Stimulated activated naive CD8-positive, alpha-beta T cell treated with anti-CD3 and anti-CD28 coated beads, Interleukin-15, amount 100 ng/mL, for 72 hours (primary cell): Measurements from ENCODE around the gene APPBP2.
"Not testable (repeated sequence)": the region's sequence is repeated elsewhere in the genome, so short reads cannot be mapped to it uniquely, and the experiment has no call there.

ENCODE experiments used
- ATAC-seq: fragments of 150-1000 bp; cut with Tn5 transposase; 2 replicates; pipeline ENCODE4 v1.10.0; 2021; ENCODE audit warnings: mild to moderate bottlenecking, moderate library complexity
- DNase-seq, 2 donors: peaks; one replicate each; pipeline ENCODE4 v3.0.0; 2021 to 2022
- H3K27ac Mint-ChIP-seq, 2 donors: one replicate each; pipeline ENCODE4 v1.8.0; 2022; ENCODE audit warnings: mild to moderate bottlenecking in 2 of 2, mixed read lengths in 2 of 2, moderate library complexity in 2 of 2
- H3K27me3 Mint-ChIP-seq: one replicate; pipeline ENCODE4 v1.8.0; 2022; ENCODE audit warnings: mixed read lengths
- H3K4me1 Mint-ChIP-seq: one replicate; pipeline ENCODE4 v1.8.0; 2022; ENCODE audit warnings: mild to moderate bottlenecking, mixed read lengths
- H3K4me3 Mint-ChIP-seq, 2 donors: one replicate each; pipeline ENCODE4 v1.8.0; 2022; ENCODE audit warnings: mild to moderate bottlenecking in 2 of 2, mixed read lengths in 2 of 2, moderate library complexity in 1 of 2
- H3K9me3 Mint-ChIP-seq, 2 donors: one replicate each; pipeline ENCODE4 v1.8.0; 2022; ENCODE audit warnings: mixed read lengths in 2 of 2

APPBP2 gene

GRCh38 chr17:60436676-60437075, 89.4 kb downstream of the APPBP2 start:
- Mint-ChIP-seq H3K4me1 (no peaks in the 10 kb centered on the region), H3K4me3 (no peak overlapping the region), H3K27me3 (peaks cover 22% of the 10 kb centered on the region), H3K27ac (no peak overlapping the region), H3K9me3 (peaks cover 5 to 7% of the 10 kb centered on the region in 2 donors)
- DNase-seq = no peak
- no peak for ATAC-seq

DNA sequence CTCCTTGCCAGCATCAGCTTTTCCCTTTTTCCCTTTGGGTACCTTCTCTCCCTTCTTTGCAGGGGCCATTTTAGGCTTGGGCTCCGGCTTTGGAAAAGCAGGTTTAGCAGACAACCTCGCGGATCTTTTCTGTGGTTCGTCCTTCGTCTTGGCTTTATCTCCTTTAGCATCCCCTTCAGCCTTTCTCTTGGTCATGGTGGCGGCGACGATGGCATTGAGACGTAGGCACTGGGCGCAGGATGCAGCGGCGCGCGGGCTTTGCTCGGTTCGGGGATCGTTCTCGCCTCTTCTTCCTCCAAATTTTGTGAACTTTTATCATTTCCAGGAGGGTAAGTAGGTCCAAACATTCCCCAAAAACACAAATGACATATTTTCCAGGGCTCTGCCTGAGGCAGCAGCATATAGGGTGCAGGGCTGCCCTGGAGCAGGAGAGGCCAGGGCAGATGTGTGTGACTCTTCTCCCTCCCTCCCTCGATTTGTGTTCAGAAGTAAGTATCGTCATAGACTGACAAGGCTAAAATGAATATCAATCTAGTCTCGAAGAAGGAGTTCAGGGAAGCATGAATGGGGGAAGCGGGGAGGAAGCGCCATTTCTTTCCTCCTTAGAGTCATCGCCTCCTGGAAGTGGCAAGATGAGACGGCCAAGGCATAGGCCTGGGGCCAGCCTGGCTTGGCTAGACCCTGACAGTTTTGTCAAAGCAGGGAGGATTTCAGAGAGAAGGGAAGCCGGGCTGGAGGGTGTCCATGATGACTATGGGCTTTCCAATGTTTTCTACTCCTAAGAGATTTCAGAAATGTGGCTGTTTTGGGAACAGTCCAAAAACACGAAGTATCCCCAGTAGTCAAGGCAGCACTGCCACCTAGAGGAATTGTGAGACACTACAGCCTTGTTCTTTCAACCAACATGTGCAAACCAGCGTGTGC, 90.5 kb downstream of the APPBP2 start:
- peaks cover 29% of the 10 kb centered on the region for H3K27me3 Mint-ChIP-seq
- H3K27ac Mint-ChIP-seq = peak overlapping the region in 1 of 2 donors; percentile 78
- peaks cover 5 to 7% of the 10 kb centered on the region in 2 donors for H3K9me3 Mint-ChIP-seq
- H3K4me1 Mint-ChIP-seq = no peaks in the 10 kb centered on the region
- H3K4me3 Mint-ChIP-seq = no peak overlapping the region
- ATAC-seq = peak; percentile 65
- DNase-seq = peak; percentile 48 to 55

GRCh38 chr17:60433021-60433997, 92.7 kb downstream of the APPBP2 start:
- not testable (repeated sequence) for H3K9me3 Mint-ChIP-seq, H3K4me3 Mint-ChIP-seq, H3K27ac Mint-ChIP-seq, ATAC-seq, DNase-seq, H3K4me1 Mint-ChIP-seq
- H3K27me3 Mint-ChIP-seq = peaks cover 29% of the 10 kb centered on the region

DNA sequence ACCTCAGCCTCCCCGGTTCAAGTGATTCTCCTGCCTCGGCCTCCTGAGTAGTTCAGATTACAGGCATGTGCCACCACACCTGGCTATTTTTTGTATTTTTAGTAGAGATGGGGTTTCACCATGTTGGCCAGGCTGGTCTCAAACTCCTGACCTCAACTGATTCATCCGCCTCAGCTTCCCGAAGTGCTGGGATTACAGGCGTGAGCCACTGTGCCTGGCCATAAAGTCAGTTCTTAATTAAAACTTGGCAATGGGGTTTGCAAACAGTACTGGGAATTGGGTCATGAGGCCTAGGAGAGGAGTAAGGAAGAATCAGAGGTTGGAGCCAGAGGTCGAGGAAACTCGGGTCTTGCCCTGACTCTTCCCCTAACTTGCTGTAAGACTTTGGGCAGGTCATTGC, 95.5 kb downstream of the APPBP2 start:
- not testable (repeated sequence) for DNase-seq, H3K4me1 Mint-ChIP-seq, ATAC-seq, H3K9me3 Mint-ChIP-seq, H3K4me3 Mint-ChIP-seq, H3K27ac Mint-ChIP-seq
- peaks cover 21% of the 10 kb centered on the region for H3K27me3 Mint-ChIP-seq

GRCh38 chr17:60428491-60428890, 97.6 kb downstream of the APPBP2 start:
- not testable (repeated sequence) for H3K4me3 Mint-ChIP-seq, DNase-seq

GRCh38 chr17:60426596-60426995, 99.4 kb downstream of the APPBP2 start:
- Mint-ChIP-seq H3K4me1 (peaks cover 6% of the 10 kb centered on the region), H3K4me3 (no peak overlapping the region), H3K9me3 (no peaks in the 10 kb centered on the region), H3K27ac (no peak overlapping the region), H3K27me3 (peaks cover 7% of the 10 kb centered on the region)
- ATAC-seq = no peak
- no peak for DNase-seq

More at GRCh38 chr17:60428491-60428890, 97.6 kb downstream of the APPBP2 start:
- not testable (repeated sequence) for H3K9me3 Mint-ChIP-seq, H3K27ac Mint-ChIP-seq, H3K4me1 Mint-ChIP-seq, ATAC-seq
- H3K27me3 Mint-ChIP-seq = peaks cover 16% of the 10 kb centered on the region

GRCh38 chr17:60425626-60426025, 100.4 kb downstream of the APPBP2 start:
- peaks cover 12% of the 10 kb centered on the region for H3K4me1 Mint-ChIP-seq
- no peak overlapping the region for H3K27ac Mint-ChIP-seq
- H3K9me3 Mint-ChIP-seq = no peaks in the 10 kb centered on the region
- no peak for ATAC-seq
- no peak for DNase-seq
- no peaks in the 10 kb centered on the region for H3K27me3 Mint-ChIP-seq
- no peak overlapping the region for H3K4me3 Mint-ChIP-seq

DNA sequence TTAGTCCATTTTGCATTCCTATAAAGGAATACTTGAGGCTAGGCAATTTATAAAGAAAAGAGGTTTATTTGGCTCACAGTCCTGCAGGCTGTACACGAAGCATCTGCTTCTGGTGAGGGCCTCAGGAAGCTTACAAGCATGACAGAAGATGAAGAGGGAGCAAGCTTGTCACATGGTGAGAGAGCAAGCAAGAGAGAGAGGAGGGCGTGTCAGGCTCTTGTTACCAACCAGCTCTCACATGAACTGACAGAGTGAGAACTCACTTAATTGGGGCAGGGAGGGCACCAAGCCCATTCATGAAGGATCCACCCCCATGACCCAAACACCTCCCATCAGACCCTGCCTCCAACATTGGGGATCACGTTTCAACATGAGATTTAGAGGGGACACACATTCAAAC, 102.2 kb downstream of the APPBP2 start:
- Mint-ChIP-seq H3K27me3 (no peaks in the 10 kb centered on the region), H3K27ac (no peak overlapping the region), H3K4me1 (peaks cover 12% of the 10 kb centered on the region), H3K4me3 (no peak overlapping the region), H3K9me3 (no peaks in the 10 kb centered on the region)
- no peak for DNase-seq
- no peak for ATAC-seq

DNA sequence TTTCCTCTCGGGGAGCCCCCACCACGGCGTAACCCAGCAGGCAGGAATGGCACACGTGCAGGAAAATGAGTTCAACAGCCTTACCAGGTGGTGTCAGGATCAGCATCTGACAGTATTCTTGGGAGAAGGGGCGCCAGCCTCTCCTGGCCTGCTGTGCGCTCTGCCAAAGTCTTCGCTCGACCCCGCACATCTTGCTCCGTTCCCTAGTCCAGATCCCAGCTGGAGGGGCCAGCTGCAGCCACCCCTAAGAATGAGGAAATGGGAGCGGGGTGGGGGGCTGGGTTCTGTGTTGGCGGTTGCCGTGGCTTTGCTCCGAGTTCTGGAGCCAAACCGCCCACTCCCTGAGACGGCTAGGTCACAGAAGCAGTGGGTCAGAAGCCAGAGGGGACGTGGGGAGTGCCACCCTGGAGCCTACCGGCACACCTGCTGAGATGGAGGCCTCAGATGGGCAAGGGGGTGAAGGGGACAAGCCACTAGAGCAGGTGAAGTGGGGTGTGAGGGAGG, 103.8 kb downstream of the APPBP2 start, which contains the start of gene CHCT1:
Gene CHCT1 (plus strand): TSS at position 328 of the 504 bp plus-strand sequence. CDS start 104 bp downstream, at position 432.
- Mint-ChIP-seq H3K4me1 (peaks cover 12% of the 10 kb centered on the region), H3K27ac (peak within 1 kb of the TSS; percentile 97), H3K4me3 (peak within 1 kb of the TSS; percentile 82 to 92), H3K27me3 (no peaks in the 10 kb centered on the region), H3K9me3 (no peaks in the 10 kb centered on the region)
- ATAC-seq = no peak
- DNase-seq = no peak

- peak; percentile 80 to 87 for DNase-seq
- Mint-ChIP-seq H3K4me3 (peak overlapping the region; percentile 82 to 92), H3K9me3 (no peaks in the 10 kb centered on the region), H3K27me3 (no peaks in the 10 kb centered on the region), H3K27ac (peak overlapping the region; percentile 97), H3K4me1 (peaks cover 12% of the 10 kb centered on the region)
- ATAC-seq = peak; percentile 98
Measured at GRCh38 chr17:60421273-60422161, 104.5 kb downstream of the APPBP2 start.

DNA sequence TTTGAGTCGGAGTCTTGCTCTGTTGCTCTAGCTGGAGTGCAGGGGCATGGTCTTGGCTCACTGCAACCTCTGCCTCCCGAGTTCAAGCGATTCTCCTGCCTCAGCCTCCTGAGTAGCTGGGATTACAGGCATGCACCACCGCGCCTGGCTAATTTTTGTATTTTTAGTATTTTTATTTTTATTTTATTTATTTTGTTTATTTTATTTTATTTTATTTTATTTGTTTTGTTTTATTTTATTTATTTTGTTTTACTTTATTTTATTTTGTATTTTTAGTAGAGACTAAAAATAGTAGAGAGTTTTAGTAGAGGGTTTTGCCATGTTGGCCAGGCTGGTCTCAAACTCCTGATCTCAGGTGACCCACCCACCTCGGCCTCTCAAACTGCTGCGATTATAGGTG, 106.2 kb downstream of the APPBP2 start:
- not testable (repeated sequence) for H3K27me3 Mint-ChIP-seq, H3K9me3 Mint-ChIP-seq, H3K27ac Mint-ChIP-seq, H3K4me3 Mint-ChIP-seq, DNase-seq, ATAC-seq
- H3K4me1 Mint-ChIP-seq = peaks cover 12% of the 10 kb centered on the region

GRCh38 chr17:60419003-60419402, 107.0 kb downstream of the APPBP2 start:
- ATAC-seq, H3K27ac Mint-ChIP-seq, H3K27me3 Mint-ChIP-seq, H3K4me3 Mint-ChIP-seq, DNase-seq, H3K9me3 Mint-ChIP-seq: not testable (repeated sequence)
- H3K4me1 Mint-ChIP-seq = peaks cover 12% of the 10 kb centered on the region

GRCh38 chr17:60416368-60416925, 109.6 kb downstream of the APPBP2 start:
- Mint-ChIP-seq H3K9me3 (no peaks in the 10 kb centered on the region), H3K4me3 (no peak overlapping the region), H3K27ac (no peak overlapping the region), H3K27me3 (no peaks in the 10 kb centered on the region), H3K4me1 (peaks cover 6% of the 10 kb centered on the region)
- ATAC-seq = no peak
- no peak for DNase-seq

DNA sequence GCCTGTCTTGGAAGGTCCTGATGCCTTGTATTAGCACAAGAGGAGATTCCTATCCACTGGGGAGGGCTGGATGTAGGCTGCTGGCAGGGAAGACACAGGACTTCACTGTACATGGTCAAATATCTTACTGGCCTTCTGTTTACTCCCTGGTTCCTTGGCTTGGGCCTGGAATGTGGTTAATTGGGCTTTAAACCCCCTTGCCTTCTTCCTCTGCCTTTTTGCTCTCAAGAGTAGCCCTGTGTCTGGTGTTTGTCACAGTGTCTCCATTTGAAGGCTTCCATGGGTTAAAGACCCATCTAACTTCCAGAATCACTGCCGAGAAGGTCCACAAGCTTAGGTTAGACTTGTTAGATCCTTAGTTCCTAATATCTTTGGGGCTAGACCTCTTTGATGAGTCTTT, 110.9 kb downstream of the APPBP2 start:
- Mint-ChIP-seq H3K27ac (no peak overlapping the region), H3K9me3 (no peaks in the 10 kb centered on the region), H3K27me3 (no peaks in the 10 kb centered on the region), H3K4me3 (no peak overlapping the region), H3K4me1 (no peaks in the 10 kb centered on the region)
- DNase-seq (no peak), ATAC-seq (no peak)
